ENCODE measurements around the gene KCNC1.

- no peak for TF ChIP-seq EZH2 (IDR thresholded peaks at IDR 0.05)
- no peak for TF ChIP-seq POLR2AphosphoS5 (IDR thresholded peaks at IDR 0.05; ENCODE audit: borderline replicate concordance, low read depth, low read length)
- no peak for TF ChIP-seq FOXP2 (optimal IDR thresholded peaks at IDR 0.05; ENCODE audit: control extremely low read depth, extremely low read length, insufficient read depth)
Measured at GRCh38 chr11:17696741-17697140, 37.8 kb upstream of the KCNC1 start.

Measured in SK-N-MC (cell line).